AG08395 (cell line): ENCODE results near the gene SLC25A15.

Experiments used
- DNase-seq: peaks from one replicate; pipeline ENCODE4 v3.0.0; 2012; ENCODE audit warnings: mixed read lengths, low spot score

The SLC25A15 gene

DNA sequence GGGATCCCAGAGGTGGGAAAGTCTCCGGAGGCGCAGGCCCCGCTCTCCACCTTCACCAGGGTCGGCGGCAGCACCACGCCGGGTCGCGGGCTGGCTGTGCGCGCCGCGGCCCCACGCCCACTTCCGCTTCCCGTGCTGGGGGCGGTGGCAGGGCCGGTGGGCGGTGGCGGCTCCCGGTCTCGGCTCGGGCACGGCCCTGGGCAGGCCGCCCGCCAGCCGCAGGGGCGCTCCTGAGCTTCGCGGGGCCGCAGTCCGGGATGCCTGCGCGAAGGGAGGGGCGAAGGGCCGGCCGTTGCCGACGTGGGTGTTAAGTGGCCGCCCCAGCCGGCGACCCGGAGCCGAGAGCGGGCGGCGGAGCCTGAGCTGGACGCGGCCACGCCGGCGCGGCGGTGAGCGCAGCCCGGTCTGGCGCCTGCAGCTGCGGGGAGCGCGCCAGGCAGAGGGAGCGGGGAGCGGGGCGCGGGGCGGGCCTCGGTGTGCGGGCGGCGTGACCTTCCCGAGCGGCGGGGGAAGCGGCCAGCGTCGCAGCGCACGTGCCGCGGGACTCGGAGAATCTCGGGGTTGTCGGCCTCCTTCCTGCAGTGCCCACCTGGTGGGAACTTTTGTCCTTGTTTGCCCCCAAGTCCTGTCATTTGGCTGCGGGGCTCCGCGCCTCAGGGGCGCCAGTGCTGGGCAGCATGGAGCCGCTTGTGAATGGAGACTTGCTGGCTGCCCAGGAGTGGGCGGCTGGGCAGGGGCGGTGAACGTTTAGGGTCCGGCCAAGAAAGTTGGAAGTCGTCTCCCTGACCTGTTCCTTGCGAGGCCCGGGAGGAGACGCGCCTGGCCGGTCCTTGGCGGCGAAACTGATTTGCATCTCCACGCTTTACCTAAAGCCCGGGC lies at the start of gene SLC25A15:
Gene SLC25A15, plus strand, starts transcription at position 337 of the 879 bp plus-strand sequence. CDS start 3,616 bp downstream, outside the sequence.
- DNase-seq, result peak; percentile 88

DNA sequence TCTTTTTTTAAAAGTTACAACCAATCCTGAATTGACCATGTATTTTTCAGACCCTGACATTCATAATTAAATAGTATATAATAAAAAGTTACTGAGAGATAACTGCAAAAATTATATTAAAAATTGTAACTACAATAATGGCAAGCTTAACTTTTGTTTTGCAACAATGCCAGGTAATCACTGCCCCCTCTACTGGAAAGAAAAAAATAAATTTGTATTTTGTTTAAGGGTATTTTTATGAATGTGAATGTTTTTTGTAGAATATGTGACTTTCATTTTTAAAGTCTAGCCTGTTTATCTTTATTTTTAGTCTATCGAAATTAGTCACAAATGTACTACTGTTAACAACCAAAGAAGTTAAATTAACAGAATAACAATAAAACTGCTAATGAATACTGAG lies 40.1 kb upstream of the SLC25A15 start:
- no peak for DNase-seq

DNA sequence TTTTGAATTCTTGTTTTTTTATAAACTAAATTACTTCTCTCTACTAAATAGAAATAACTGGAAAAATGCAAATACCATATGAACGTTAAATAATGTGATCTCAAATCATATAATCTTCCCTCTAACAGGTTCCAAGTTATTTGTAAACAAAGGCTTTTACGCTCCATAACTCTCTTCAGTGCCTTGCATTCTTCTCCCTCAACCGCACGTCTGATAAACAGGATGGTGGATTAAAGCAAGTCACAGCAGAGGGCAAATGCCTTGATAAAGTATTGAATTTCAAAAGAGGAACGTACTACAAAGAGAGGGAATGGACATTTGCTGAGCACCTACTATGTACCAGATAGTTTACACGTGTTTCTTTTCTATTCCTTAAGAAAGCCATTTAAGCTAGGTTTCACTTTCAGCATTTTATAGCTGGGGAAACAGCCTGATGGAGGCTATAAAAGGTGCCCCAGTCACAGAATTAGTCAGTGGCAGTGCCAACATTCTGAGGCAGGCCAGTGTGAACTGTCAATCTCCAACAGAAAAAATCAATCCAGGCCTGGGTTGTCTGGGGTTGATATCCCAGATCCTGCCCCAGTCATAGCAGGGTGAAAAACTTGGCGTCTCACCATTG lies 34.2 kb upstream of the SLC25A15 start:
- DNase-seq, result no peak

DNA sequence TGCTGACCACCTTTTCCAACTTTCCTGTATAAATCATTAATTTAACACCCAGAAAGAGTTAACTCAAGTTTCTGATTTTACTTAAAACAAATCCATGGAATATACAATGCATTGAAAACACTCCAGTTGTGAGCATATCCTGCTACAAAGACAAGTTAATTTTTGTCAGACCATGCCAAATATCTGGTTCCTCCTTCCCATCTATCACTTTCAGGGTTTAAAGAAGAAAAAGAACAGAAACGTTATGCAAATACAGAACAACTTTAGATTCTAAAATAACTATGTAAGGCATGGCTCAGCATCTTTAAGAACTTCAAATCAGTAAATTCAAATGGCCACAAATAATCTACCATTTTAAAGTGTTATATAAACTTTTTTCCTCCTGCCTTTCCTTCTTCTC lies 33.4 kb upstream of the SLC25A15 start:
- DNase-seq, result no peak

DNA sequence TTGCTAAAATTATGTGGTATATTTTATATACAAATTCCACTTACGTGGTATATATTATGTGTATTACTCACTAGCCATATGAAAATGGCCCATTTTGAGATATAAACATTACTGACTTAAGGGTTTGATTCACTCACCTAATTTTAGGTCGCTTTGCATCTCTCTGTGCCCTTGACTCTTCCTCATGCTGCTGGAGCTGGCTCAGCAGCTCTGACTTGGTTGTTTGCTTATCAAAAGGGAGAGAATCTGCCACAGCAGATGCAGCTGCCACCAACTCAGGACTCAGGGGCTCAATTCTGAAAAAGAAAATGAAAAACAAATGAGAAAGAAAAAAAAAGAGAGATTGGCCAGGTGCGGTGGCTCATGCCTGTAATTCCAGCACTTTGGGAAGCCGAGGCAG lies 30.6 kb upstream of the SLC25A15 start:
- DNase-seq, result no peak

DNA sequence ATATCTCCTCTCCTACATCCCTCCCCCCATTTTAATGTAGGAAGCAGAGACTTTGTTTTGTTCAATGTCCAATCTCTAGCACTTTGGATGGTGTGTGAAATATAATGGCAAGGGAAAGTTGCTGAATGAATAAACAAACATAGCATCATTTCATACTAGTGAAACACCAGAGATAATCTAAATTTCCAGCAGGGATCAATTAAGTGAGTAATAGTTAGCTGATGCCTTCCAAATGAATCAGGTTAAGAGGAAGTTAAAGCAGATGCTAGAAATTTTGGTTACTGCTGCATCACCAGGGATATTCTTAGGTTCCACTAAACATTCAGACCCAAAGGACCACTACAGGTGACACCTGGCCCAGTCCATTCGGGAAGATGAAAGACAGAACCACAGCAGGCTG lies 26.6 kb upstream of the SLC25A15 start:
- DNase-seq, result peak; percentile 70

DNA sequence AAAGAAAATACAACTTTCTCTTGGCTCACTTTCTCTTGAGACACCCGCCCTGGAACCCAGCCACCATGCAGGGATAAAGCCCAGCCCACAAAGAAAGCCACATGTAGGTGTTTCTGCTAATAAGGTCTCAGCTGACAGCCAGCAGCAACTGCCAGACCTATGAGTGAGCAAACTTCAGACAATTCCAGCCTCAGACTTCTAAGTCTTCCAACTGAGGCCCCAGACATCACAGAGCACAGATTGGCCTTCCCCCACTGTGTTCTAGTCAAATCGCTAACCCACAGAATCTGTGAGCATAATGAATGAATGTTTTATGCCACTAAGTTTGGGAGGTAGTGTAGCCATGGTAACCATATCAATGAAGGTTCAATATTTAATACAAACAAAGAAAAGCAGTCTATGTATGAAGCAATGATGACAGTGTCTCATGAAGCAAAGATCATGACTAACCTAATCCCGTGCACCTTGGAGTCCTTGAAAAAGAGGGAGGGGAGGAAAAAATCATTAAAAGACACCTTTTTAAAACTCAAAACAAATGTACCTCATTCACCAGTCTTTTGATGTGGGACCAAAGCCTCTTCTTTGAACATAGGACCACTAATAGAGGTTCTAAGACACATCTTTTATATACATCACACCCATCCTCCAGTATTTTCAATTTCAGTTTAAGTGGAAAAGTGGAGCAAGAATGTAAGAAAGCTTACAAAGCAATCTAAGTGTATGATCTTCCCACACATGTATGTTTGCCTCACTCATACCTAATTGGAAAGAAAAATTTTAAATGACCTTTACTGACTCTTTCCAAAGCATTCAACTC lies 24.6 kb upstream of the SLC25A15 start:
- DNase-seq, result no peak

DNA sequence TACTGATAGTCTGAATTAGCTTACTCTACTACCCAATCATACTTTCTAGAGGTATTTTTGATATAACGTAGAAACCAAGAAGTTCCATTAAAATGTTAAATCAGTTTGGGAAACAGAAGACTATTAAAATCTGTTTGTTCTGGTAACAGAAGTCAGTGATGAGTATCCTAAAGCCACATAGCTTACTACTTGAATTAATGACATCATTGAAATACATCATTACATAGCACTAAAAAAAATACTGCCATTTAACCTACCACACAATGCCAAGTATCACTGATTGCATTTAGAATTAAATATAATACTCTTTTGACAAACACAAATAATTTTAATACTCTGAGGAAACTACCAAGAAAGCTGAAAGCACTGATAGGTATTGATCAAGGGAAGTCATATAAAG lies 23.8 kb upstream of the SLC25A15 start:
- no peak for DNase-seq

DNA sequence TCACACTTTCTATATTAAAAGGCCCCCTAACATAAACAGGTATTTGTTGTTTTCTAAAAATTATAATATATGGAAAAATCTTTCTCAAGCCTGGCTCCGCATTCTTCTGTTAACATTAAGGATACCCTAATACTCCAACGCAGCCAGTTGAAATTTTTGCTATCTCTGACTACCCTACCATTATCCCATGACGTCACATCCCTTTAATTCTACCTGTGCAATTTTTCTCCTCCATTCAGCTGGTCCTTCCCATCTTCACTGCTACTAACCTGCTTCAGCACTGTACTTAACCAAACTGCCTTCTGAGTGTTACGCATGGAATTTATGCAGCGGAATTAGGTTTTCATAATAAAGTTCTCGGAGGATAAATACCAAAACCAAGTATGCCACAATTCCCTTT lies 19.4 kb upstream of the SLC25A15 start:
- no peak for DNase-seq

DNA sequence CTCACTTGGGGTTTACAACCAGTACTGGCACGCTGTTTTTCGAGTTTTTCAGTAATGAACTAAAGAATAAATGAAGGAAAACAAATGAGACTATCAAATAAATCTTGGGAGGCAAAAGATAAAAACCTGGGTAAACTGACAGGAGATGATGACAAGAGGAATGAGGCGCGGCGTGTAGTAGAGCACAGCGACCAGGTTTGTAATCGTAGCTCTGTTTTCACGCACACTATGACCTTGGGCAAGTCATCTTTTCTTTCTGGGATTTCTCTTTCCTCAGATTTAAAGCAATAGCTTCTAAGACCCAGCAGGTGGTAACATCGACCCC lies 18.8 kb upstream of the SLC25A15 start:
- DNase-seq, result no peak

DNA sequence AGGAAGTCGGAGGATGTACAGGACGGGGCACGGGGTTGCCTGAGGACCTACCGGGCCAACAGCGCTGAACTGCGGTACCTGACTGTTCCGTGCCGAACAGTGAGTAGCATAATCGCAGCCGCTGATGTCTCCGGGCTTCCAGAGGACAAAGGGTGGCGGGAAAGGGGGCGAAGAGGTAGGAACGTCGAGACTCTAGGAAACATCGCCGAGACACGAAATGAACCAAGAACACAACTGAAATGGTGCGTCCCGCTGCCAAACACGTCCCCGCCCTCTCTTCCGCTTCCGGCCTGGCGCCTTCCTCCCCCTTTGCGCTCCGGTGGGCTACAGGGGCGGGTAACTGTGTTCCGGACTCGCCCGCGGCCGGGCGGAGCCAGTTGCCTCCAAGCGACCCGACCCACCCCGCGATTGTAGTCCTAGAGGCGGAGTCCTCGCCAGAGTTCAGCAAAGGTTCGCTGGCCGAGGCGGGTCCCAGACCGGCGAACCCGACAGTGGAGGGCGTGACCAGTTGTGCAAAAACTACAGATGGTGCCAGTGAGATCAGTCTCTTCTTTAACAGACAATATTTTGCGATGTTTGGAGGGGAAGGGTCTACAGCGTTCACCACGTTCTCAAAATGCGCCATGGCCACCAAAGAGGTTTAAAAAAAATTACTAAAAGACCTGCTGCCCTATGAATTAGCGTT lies 18.3 kb upstream of the SLC25A15 start, which contains the start of gene MRPS31:
Gene MRPS31, minus strand, starts transcription at position 257 of the 685 bp plus-strand sequence. Its CDS starts 54 bp downstream, at position 203.
- peak; percentile 97 for DNase-seq

DNA sequence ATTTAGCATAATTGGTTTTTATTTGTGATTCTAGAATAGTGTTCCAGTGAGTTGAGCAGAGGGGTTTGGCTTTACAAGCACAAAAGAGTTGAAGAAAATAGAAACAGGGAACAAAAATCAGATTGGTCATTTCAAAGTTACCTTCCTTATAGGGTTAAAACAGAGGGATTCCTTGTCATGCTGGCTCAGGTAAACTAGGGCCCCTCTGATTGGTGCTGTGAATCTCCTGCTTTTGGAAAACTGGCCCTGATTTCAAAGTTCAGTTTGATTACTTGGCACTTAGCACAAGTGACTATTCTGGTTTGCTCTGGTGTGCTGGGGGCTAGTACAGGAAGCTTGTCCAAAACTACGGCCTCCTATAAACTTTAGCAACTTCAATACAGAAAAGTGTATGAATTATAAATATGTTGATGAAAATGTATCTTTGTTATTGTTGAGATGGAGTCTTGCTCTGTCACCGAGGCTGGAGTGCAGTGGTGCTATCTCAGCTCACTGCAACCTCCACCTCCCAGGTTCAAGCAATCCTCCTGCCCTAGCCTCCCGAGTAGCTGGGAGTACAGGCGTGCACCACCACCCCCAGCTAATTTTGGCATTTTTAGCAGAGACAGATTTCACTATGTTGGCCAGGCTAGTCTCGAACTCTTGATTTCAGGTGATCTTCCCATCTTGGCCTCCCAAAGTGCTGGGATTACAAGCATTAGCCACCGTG lies 16.5 kb upstream of the SLC25A15 start:
- no peak for DNase-seq

DNA sequence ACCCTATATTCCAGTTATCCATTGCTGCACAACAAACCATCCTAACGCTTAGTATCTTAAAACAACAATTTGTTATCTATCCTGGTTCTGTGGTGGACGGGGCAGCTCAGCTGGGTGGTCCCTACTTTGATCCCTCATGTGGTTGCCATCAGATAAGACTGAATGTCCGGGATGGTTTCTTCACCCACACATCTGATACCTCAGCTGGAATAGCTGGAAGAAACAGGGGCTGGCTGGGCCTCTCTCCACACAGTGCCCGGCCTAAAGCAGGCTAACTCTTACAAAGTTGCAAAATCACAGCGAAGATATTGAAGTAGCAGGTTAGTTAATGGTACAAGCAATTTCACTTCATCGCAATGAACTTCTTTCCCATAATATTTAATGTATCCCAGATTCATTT lies 14.7 kb upstream of the SLC25A15 start:
- DNase-seq, result no peak

DNA sequence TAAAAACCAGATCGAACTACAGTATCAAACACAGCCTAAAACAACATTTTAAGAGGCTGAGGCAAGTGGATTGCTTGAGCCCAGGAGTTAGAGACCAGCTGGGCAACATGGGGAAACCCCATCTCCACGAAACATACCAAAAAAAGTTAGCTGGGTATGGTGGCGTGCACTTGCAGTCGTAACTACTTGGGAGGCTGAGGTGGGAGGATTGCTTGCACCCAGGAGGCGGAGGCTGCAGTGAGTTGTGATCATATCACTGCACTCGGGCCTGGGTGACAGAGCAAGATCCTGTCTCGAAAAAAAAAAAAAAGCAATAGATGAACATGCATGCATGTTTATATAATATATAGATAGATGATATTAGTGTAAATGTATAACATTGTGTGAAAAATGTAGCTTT lies 13.2 kb upstream of the SLC25A15 start:
- no peak for DNase-seq

DNA sequence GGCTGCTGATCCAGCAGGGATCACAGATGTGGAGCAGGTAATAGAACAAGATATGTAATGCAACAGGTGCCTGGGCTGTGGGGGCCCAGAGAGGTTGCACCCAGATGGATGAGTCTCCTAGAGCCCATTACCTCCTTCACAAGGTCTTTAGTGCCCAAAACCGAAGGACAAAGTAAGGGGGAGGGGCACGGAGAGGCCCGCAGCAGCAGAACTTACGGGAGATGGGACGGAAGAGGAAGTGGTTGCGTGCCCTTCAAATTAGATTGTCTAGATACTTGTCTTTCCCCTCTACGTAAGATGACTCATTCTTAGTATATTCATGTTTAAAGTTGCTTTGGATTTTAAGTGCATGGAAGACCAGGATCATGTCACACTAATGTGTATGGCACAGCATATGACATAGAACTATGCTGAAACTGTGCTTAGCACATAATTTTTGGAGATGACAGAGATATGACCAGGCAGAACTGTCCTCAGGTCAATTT lies 12.7 kb upstream of the SLC25A15 start:
- DNase-seq, result no peak

DNA sequence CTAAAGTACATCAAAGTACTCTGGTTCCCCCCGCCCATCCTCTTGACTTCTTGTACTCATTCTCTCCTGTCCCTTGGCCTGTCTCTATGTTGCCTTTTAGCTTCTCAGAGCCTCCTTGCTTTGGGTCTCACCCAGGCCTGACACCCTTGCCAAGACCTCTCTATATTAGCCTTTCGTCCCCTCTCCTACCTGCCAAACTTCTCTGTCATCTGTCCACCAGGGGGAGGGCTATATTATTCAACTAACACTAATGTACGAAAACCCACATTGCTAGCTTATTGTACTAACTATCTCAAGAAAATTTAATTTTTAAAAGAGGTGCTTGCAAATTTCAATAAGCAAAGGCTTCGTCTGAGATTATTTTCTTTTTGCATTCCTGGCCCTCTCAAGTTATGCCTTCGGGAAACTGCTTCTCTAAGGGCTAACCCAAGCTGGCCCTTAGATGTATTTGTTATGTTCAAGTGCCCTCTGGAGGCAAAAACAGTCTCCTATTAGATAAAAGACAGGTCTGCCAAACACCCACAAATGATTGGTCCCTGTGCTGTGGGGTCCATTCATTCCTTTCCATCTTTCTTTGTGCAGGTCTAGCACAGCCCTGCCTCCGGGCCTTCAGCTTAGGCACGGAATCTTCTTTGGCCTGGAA lies 12.1 kb upstream of the SLC25A15 start:
- peak; percentile 58 for DNase-seq

DNA sequence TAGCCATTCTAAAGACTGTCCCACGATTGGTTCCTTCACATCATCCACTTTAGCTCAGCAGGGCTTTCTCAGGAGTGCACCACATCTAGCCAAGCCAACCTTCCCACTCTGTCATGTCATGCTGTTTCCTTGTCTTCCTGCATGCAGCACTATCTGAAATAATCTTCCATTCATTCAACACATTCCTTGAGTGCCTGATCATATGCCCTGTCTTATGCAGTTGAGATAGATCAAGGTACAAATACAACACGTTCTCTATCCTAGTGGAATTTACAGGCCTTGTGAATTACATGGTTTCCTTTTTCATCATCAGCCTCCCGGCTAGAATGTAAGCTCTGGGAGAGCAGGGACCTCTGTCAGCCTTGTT lies 11.6 kb upstream of the SLC25A15 start:
- no peak for DNase-seq

DNA sequence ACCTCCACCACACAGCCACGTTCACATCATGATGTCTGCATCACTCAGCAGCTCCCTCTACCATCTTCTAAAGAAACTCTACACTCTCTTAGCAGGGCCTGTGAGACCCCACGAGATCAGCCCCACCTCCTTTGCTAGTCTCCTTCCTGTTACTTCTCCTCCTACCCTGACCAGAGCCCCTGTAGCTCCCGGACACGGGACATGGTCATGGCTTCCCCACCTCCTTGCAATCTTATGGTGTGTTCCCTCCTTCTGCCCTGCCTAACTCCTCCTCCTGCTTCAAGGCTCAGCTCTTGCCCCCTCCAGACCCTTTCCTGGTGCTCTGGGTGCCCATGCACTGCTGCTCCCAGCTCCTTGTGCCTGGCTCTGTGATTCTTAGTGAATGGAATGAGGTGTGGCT lies 10.4 kb upstream of the SLC25A15 start:
- no peak for DNase-seq

DNA sequence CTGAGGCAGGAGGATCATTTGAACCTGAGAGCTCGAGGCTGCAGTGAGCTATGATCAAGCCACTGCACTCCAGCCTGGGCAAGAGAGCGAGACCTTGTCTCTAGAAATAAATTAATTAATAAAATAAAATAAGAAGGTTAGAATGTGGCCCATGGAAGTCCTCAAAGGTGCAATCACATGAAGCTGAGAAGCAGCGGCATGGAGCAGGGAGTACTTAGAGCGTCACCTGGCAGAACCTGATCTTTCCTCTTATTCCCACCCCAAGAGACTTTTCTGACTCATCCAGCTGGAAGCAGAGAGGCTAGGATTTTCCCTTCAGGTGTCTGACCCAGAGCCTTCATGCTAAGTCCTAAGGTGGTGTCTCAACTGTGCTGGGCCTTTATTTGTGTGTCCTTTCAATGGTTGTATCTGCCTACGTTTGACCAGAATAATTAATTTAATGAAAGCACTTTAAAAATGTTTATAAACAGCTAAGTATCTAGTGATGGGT lies 9.6 kb upstream of the SLC25A15 start:
- no peak for DNase-seq

DNA sequence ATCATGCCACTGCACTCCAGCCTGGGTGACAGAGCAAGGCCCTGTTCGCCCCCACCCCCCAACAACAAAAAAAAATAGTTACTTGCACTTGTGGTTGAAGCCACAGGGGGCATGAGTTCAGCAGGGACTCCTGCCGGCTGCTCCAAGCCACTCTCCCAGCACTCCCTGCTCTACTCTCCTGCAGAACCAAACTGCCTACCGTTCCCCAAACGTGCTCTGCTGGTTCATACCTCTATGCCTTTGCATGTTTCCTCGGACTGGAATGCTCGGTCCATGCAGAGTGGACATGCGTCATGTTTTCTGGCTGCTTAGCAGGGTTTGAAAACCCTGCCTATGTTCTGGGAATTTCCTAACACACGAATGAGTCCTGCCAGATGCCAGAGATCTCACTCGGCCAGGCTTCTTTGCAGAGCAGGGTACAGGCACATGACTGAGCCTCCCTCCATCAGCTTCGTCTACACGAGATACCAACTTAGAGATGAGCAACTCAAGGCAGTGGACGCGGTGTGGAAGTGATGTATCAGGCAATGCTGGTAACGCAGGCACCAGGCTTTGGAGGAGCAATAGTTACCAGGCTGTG lies 8.5 kb upstream of the SLC25A15 start:
- DNase-seq, result no peak
